ENCODE measurements around the gene AXL.

DNA sequence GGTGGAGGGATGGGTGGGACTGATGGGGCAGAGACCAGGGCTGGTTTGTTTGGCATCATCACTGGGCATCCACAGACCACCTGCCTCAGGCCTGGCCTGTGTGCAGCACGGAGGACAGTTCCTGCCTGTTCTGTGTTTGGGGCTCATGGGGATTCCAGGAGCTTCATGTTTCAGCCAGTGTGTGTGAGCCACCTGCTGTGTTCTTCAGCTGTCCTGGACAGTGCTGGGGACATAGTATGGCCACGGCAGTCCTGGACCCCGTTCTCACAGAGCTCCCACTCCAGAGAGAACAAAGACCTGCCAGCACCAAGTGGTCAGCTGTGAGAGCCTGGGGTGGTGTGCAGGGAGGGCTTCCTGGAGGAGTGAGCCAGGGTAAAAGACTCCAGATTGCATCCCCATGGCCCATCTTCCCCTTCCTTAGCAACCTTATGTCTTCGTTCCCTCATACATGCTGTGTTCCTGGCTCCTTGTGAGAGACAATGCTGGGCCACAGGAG lies 89.0 kb downstream of the AXL start:
- TF ChIP-seq, protein P1, sequence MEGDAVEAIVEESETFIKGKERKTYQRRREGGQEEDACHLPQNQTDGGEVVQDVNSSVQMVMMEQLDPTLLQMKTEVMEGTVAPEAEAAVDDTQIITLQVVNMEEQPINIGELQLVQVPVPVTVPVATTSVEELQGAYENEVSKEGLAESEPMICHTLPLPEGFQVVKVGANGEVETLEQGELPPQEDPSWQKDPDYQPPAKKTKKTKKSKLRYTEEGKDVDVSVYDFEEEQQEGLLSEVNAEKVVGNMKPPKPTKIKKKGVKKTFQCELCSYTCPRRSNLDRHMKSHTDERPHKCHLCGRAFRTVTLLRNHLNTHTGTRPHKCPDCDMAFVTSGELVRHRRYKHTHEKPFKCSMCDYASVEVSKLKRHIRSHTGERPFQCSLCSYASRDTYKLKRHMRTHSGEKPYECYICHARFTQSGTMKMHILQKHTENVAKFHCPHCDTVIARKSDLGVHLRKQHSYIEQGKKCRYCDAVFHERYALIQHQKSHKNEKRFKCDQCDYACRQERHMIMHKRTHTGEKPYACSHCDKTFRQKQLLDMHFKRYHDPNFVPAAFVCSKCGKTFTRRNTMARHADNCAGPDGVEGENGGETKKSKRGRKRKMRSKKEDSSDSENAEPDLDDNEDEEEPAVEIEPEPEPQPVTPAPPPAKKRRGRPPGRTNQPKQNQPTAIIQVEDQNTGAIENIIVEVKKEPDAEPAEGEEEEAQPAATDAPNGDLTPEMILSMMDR (IDR thresholded peaks at IDR 0.05), result no peak
- no peak for TF ChIP-seq POLR2A (IDR thresholded peaks at IDR 0.05)

Data from uterus (tissue), 2 donors.